Heart right ventricle (tissue), 16 donors: ENCODE data around the gene IGFN1. TPM values are rescaled to one million over a fixed set of nuclear protein-coding genes. Genes with fewer than 3 reads are reported as not detected.

Experiments used
- ATAC-seq, 8 donors: fragments of 200-7000 bp; cut with Tn5 transposase; one replicate each; pipeline ENCODE4 v1.9.1; 2020; ENCODE audit warnings: mild to moderate bottlenecking in 8 of 8, moderate library complexity in 8 of 8, moderate number of reproducible peaks in 1 of 8
- DNase-seq, 2 donors: peaks; one replicate each; pipeline ENCODE4 v3.0.0-alpha.2; 2020
- H3K27ac ChIP-seq, 10 donors: fragments of 200-600 bp; sonication (generic) in 2 of 10; one replicate each; pipeline versions ENCODE4 v1.5.0 to v1.8.0; 2020 to 2022; ENCODE audit warnings: mild to moderate bottlenecking in 3 of 10
- H3K27me3 ChIP-seq, 7 donors: fragments of 200-600 bp; one replicate each; pipeline ENCODE4 v1.8.0; 2021 to 2022; ENCODE audit warnings: mild to moderate bottlenecking in 2 of 7
- H3K36me3 ChIP-seq, 9 donors: fragments of 200-600 bp; sonication (generic) in 1 of 9; one replicate each; pipeline versions ENCODE4 v1.5.0 to v1.8.0; 2020 to 2022; ENCODE audit warnings: mild to moderate bottlenecking in 2 of 9
- H3K4me1 ChIP-seq, 9 donors: fragments of 200-600 bp; sonication (generic) in 1 of 9; one replicate each; pipeline versions ENCODE4 v1.5.0 to v1.8.0; 2020 to 2022; ENCODE audit warnings: mild to moderate bottlenecking in 4 of 9
- H3K4me3 ChIP-seq, 10 donors: fragments of 200-600 bp; sonication (generic) in 2 of 10; one replicate each; pipeline versions ENCODE4 v1.5.0 to v1.8.0; 2020 to 2022; ENCODE audit warnings: mild to moderate bottlenecking in 7 of 10, moderate library complexity in 2 of 10
- H3K9me3 ChIP-seq, 11 donors: fragments of 200-600 bp in 10 of 11; sonication (generic) in 2 of 11; one replicate each; pipeline versions ENCODE4 v1.5.0 to v1.8.0; 2013 to 2022; ENCODE audit warnings: mild to moderate bottlenecking in 2 of 11, control low read depth in 1 of 11, moderate library complexity in 1 of 11
- WGBS, 2 donors: extraction: QIAGEN DNeasy Blood & Tissue Kit; methylation state at CpG; one replicate each; pipeline ENCODE4 v1.1.7; 2013; ENCODE audit warnings: inconsistent platforms in 1 of 2; 5-methylcytosine and 5-hydroxymethylcytosine counted together
- intact Hi-C, 10 donors: fragments of 100-400 bp; cut with DNase I; formaldehyde crosslinking; loops; one replicate each; pipeline versions ENCODE4 v1.11.1 to v1.14.2; 2022
- polyA plus RNA-seq, 2 donors: library from polyadenylated mRNA; stranded (reverse); fragments of 200-250 nt; gene quantifications; one replicate each; pipeline ENCODE4 v1.2.3, GENCODE V29; 2013
- total RNA-seq, 10 donors: library from RNA; stranded (reverse); fragmentation: NEBNext Ultra II Directional in 3 of 10; extraction: Animal tissue kit (Norgen Biotek cat#: 25700) in 3 of 10; gene quantifications; one replicate each; pipeline versions ENCODE4 v1.2.1 to v1.2.4, GENCODE V29; 2021 to 2023
- TF ChIP-seq, protein P1 (sequence below), 9 donors: fragments of 200-600 bp; sonication (generic) in 2 of 9; IDR thresholded peaks; one replicate each; pipeline versions ENCODE4 v1.5.0 to v1.8.0; 2021 to 2022; ENCODE audit warnings: antibody characterized with exemption in 9 of 9, mild to moderate bottlenecking in 5 of 9, moderate library complexity in 1 of 9
- donor health status: Arrhythmogenic right ventricular cardiomyopathy.
- donor health status: ischemic (EF 13 %, LVEDD 7.1; RV severe dilation, severe dysfunction).
- donor health status: healthy with polysubstance abuse.
- donor health status: DM: no; HTN: yes; CAD: no.
- donor health status: DM: no; HTN: no; CAD: no.
- donor health status: ischemic (EF 25% LVEDD 6.9; RV normal size, moderate dysfunction).
- donor health status: ischemic (EF 25% LVEDD 5.7; RV mildly dilated, moderate dysfunction).
- donor health status: healthy.
- donor health status: DM: yes; HTN: yes; CAD: no.
- donor health status: Ischemic cardiomyopathy.
- donor health status: ischemic (EF 35%, LVEDD 5.7; RV mildly dilated, moderate dysfunction).
- donor health status: nonischemic (EF 11% LVEDD 7.7; RV severe dilation, severe dysfunction).
- donor health status: DM: yes; HTN: yes; CAD: no.
- donor health status: PGD.
- donor health status: ischemic (EF 29% LVEDD 5.4; RV normal size, mild dysfunction).
- donor health status: nonischemic (EF 23%, LVEDD 6.1; RV moderate dilation, normal function).

Gene IGFN1
- total and polyA plus RNA-seq, 12 donors = 0.01 to 0.07 (median 0.02) TPM; not detected in 7

DNA sequence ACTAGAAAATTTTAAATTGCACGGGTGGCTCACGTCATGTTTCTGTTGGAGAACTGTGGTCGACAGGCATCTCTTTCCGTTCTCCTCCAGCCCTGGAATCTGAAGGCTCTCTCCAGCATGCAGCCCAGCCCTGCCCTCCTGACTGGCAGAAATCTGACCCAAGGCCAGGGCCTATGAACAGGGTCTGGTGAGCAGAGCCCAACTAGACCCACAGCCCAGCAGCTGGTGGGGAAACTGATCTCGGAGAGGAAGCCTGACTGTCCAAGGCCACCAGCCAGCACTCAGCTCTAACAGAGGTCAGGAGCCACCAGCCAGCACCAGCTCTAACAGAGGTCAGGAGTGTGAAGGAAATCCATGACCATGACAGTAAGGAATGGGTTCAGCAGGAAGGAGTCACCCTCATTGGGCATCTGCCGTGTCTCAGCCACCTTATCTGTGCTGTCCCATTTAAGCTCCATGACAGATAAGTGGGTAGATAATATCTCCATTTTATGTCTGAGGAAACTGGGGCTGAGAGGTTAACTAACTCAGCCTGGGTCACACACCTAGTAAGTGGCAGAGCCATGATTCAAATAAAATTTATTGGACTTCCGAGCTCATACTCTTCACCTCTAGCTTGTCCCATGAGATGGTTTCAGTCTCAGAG is 72.5 kb downstream of the IGFN1 start:
- peaks cover 0 to 31% (median 19%) of the 10 kb centered on the region in 7 donors for H3K27me3 ChIP-seq
- no peak overlapping the region for H3K4me3 ChIP-seq
- H3K27ac ChIP-seq = no peak overlapping the region
- intact Hi-C loops = loop anchor here in 2 of 10 donors (5.0 kb wide), 2 partner anchors 44 to 84 kb away; no protein-coding TSS in a partner anchor
- TF ChIP-seq, protein P1, sequence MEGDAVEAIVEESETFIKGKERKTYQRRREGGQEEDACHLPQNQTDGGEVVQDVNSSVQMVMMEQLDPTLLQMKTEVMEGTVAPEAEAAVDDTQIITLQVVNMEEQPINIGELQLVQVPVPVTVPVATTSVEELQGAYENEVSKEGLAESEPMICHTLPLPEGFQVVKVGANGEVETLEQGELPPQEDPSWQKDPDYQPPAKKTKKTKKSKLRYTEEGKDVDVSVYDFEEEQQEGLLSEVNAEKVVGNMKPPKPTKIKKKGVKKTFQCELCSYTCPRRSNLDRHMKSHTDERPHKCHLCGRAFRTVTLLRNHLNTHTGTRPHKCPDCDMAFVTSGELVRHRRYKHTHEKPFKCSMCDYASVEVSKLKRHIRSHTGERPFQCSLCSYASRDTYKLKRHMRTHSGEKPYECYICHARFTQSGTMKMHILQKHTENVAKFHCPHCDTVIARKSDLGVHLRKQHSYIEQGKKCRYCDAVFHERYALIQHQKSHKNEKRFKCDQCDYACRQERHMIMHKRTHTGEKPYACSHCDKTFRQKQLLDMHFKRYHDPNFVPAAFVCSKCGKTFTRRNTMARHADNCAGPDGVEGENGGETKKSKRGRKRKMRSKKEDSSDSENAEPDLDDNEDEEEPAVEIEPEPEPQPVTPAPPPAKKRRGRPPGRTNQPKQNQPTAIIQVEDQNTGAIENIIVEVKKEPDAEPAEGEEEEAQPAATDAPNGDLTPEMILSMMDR (IDR thresholded peaks at IDR 0.05) = no peak
- WGBS, 2 donors = 88 to 93% methylated on average over 7 of the region's 7 CpGs
- no peaks in the 10 kb centered on the region for H3K9me3 ChIP-seq
- no peak for DNase-seq
- H3K36me3 ChIP-seq = no peaks in the 10 kb centered on the region
- H3K4me1 ChIP-seq = peaks cover 6 to 15% (median 12%) of the 10 kb centered on the region in 9 donors
- no peak for ATAC-seq

DNA sequence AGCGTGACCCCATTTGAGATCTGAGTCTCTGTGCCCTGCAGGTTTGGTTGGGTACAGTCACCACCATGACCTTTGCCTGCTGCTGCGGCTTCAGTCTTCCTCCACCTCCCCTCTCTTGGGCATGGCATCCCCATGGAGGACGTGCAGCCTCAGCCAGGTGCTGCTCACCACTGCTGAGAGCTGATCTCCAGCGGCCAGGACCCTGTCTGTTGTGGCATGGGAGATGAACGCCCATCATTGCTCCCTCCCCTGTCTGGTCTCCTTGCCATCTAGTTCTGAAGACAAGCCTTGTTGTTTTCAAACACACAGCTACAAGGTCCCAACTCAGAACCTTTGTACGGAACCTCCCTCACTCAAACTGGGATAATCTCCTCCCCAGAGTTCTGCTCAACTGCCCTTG is 73.4 kb downstream of the IGFN1 start:
- peaks cover 6 to 15% (median 12%) of the 10 kb centered on the region in 9 donors for H3K4me1 ChIP-seq
- DNase-seq (no peak), ATAC-seq (no peak)
- H3K4me3 ChIP-seq = no peak overlapping the region
- no peaks in the 10 kb centered on the region for H3K9me3 ChIP-seq
- H3K36me3 ChIP-seq = no peaks in the 10 kb centered on the region
- TF ChIP-seq, protein P1 (IDR thresholded peaks at IDR 0.05) = no peak
- H3K27ac ChIP-seq = no peak overlapping the region
- 91 to 95% methylated on average over 6 of the region's 6 CpGs for WGBS, 2 donors
- intact Hi-C loops = loop anchor here in 2 of 10 donors (5.0 kb wide), 2 partner anchors 43 to 83 kb away; no protein-coding TSS in a partner anchor
- H3K27me3 ChIP-seq = peaks cover 0 to 31% (median 19%) of the 10 kb centered on the region in 7 donors

DNA sequence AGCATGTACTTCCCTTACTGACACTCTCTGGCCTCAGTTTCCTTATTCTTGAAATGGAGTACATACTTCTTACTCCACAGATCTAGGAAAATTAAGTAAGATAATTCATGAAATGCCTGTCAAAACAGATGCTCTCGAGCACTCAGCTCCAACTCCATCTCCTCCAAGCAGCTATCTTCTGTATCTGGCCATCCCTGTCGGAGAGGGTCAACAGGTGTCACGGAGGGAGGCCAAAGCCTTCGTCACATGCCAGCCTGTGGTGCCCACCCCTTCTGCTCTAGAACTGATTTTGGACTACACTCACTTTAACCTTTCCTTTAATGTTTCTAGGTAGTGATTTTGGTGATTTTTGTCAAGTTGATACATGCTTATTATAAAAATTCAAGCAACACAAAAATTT is 73.9 kb downstream of the IGFN1 start:
- ATAC-seq (no peak), DNase-seq (no peak)
- Histone ChIP-seq H3K27me3 (peaks cover 0 to 27% (median 16%) of the 10 kb centered on the region in 7 donors), H3K36me3 (no peaks in the 10 kb centered on the region), H3K4me1 (peaks cover 6 to 14% (median 9%) of the 10 kb centered on the region in 9 donors), H3K9me3 (no peaks in the 10 kb centered on the region), H3K4me3 (no peak overlapping the region), H3K27ac (no peak overlapping the region)
- TF ChIP-seq, protein P1 (IDR thresholded peaks at IDR 0.05) = no peak
- 91 to 93% methylated on average over 4 of the region's 4 CpGs for WGBS, 2 donors
- intact Hi-C loops = loop anchor here in 2 of 10 donors (5.0 kb wide), 2 partner anchors 43 to 83 kb away; no protein-coding TSS in a partner anchor

DNA sequence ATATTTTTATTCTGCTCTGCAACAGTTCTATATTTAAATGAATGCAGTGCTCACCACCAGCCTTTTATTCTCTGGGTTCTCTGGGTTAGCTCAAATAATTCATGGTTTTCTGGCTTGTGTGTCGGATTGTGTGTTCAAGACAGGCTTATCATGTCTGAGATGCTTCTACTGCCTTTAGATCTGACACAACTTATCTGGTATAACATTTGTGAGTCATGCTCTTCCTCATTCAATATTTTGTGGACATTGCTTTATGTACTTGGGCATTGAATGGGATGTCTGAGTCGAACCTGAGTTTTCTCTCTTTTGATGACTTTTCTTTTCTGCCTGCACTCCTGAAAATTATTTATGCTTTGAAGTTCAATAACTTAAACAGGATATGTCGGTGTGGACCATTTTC is 75.1 kb downstream of the IGFN1 start:
- H3K36me3 ChIP-seq = no peaks in the 10 kb centered on the region
- H3K4me1 ChIP-seq = peaks cover 0 to 5% (median 0%) of the 10 kb centered on the region in 9 donors
- no peak overlapping the region for H3K27ac ChIP-seq
- ATAC-seq (no peak), DNase-seq (no peak)
- intact Hi-C loops = no loop called here
- no peak overlapping the region for H3K4me3 ChIP-seq
- no peaks in the 10 kb centered on the region for H3K9me3 ChIP-seq
- TF ChIP-seq, protein P1 (IDR thresholded peaks at IDR 0.05) = no peak
- H3K27me3 ChIP-seq = peaks cover 0 to 17% (median 8%) of the 10 kb centered on the region in 7 donors
- WGBS, 2 donors = 68 to 80% methylated on average over 3 of the region's 3 CpGs
